ENCODE results near the gene GPX1.

DNA sequence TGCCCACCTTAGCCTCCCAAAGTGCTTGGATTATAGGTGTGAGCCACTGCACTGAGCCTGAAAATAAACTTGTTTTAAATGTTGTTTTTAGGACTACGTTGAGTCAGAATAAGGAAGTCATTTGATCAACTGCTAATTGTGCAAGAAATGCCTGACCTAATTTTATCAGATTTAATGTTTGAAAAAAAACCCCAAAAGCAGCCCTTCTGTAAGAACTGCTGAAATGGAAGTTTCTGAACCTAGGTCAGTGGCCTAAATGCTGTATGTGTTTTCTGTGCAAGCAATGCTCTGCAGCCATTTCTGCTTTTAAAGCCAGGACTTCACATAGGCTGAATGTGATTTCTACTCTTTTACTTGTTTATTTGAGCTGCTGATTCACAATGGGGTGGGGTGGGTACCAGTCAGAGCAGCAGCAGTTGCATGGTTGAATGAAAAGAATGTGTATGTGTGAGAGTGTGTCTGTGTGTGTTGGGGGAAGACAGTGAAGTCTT, 6.6 kb downstream of the GPX1 start:
- TF ChIP-seq POLR2A (IDR thresholded peaks at IDR 0.05) (no peak), CTCF (IDR thresholded peaks at IDR 0.05 in 8 of 11, conservative IDR thresholded peaks at IDR 0.05 in 3 of 11) (no peak), POLR2AphosphoS5 (IDR thresholded peaks at IDR 0.05) (peak in 1 of 3 donors; percentile 22)

Measured in spleen (tissue), 7 donors.